Measurements from ENCODE around the gene PCDH9.

PCDH9 gene

DNA sequence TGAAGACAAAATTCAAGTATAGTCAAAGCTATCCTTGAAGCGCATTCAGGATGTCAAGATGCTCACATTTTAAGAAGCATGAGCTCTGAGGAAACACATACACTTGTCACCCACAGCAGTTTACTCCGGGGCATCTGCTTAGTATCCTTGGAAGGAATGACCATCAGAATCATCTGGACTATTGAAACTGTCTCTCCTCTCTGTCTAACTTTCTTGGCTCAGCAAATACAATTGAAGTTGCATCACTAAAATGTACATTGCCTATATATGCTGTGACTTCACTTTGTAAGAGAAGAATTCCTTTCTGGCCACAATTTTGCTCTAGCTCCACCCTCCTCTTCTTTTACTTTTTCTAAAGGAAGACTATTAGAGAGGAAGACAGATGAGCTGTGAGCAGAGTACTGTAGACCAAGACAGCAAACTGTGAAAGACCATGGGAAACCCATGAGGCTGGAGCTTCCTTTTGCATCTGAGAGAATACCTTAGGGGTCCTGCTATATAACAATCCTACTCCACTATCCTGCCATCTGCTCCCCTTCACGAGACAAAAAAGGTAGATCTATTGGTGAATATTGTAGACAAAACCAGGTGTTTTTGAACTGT is 906.3 kb downstream of the PCDH9 start:
- Histone ChIP-seq H3F3A (ENCODE audit: insufficient read depth, low read length) (no peaks in the 10 kb centered on the region), H4K20me1 (ENCODE audit: insufficient read depth, low read length) (no peaks in the 10 kb centered on the region), H2AFZ (ENCODE audit: low read length) (peak overlapping the region; percentile 93), H3K9me2 (ENCODE audit: low read depth, low read length) (no peaks in the 10 kb centered on the region), H3K27me3 (ENCODE audit: insufficient read depth, low read length) (no peaks in the 10 kb centered on the region), H3K4me2 (ENCODE audit: low read length) (no peak overlapping the region), H3K4me3 (ENCODE audit: low read depth, low read length, poor library complexity, severe bottlenecking) (no peak overlapping the region), H3K27ac (ENCODE audit: low read depth, low read length, poor library complexity, severe bottlenecking) (no peak overlapping the region), H3K4me1 (ENCODE audit: insufficient read depth, low read length, severe bottlenecking) (peaks cover 17% of the 10 kb centered on the region), H3K79me2 (ENCODE audit: insufficient read depth, low read length) (no peaks in the 10 kb centered on the region), H3K36me3 (ENCODE audit: insufficient read depth, low read length) (no peaks in the 10 kb centered on the region; the same call in 1 of the 2 replicates), H3K9ac (ENCODE audit: low read length) (no peak overlapping the region), H3K9me3 (ENCODE audit: low read length) (peaks cover 4% of the 10 kb centered on the region; the same call in 1 of the 2 replicates)
- TF ChIP-seq CTCF (IDR thresholded peaks at IDR 0.05; ENCODE audit: low read length) (no peak), EZH2 (IDR thresholded peaks at IDR 0.05; ENCODE audit: borderline replicate concordance, low read length) (no peak)

DNA sequence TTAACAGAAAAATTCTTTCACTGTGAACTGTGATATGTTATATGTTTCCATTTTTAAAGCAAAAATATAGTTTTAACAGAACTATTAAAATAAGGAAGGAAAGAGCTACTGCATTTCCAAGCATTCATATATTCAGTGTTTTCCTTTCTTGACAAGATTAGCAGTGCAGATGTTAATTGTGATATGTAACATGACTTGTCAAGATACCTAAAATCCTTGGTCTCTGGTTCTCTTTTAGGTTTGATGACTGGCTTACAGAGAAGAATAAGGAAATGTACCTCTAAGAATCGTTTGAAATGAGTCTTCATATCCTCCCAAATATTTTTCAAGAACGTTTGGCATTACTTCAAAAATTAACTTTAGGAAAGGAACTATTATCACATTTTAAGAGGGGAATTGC is 907.2 kb downstream of the PCDH9 start:
- Histone ChIP-seq H3K9me2 (ENCODE audit: low read depth, low read length) (no peaks in the 10 kb centered on the region), H3K9ac (ENCODE audit: low read length) (no peak overlapping the region), H3K4me2 (ENCODE audit: low read length) (no peak overlapping the region), H4K20me1 (ENCODE audit: insufficient read depth, low read length) (no peaks in the 10 kb centered on the region), H3K36me3 (ENCODE audit: insufficient read depth, low read length) (no peaks in the 10 kb centered on the region; the same call in 1 of the 2 replicates), H3K4me1 (ENCODE audit: insufficient read depth, low read length, severe bottlenecking) (peaks cover 12% of the 10 kb centered on the region), H3K27ac (ENCODE audit: low read depth, low read length, poor library complexity, severe bottlenecking) (no peak overlapping the region), H3K27me3 (ENCODE audit: insufficient read depth, low read length) (no peaks in the 10 kb centered on the region), H2AFZ (ENCODE audit: low read length) (0 out of 2 replicates have a peak overlapping the region, but pooled peaks have one; percentile 12), H3K4me3 (ENCODE audit: low read depth, low read length, poor library complexity, severe bottlenecking) (no peak overlapping the region), H3K9me3 (ENCODE audit: low read length) (peaks cover 9% of the 10 kb centered on the region; the same call in 1 of the 2 replicates), H3K79me2 (ENCODE audit: insufficient read depth, low read length) (no peaks in the 10 kb centered on the region), H3F3A (ENCODE audit: insufficient read depth, low read length) (no peaks in the 10 kb centered on the region)
- no peak for TF ChIP-seq CTCF (IDR thresholded peaks at IDR 0.05; ENCODE audit: low read length)
- TF ChIP-seq EZH2 (IDR thresholded peaks at IDR 0.05; ENCODE audit: borderline replicate concordance, low read length): no peak

GRCh38 chr13:66322193-66322740 is 907.9 kb downstream of the PCDH9 start:
- Histone ChIP-seq H2AFZ (ENCODE audit: low read length) (0 out of 2 replicates have a peak overlapping the region, but pooled peaks have one; percentile 12), H3K79me2 (ENCODE audit: insufficient read depth, low read length) (no peaks in the 10 kb centered on the region), H3K36me3 (ENCODE audit: insufficient read depth, low read length) (no peaks in the 10 kb centered on the region; the same call in 1 of the 2 replicates), H3K4me3 (ENCODE audit: low read depth, low read length, poor library complexity, severe bottlenecking) (no peak overlapping the region), H3K27ac (ENCODE audit: low read depth, low read length, poor library complexity, severe bottlenecking) (no peak overlapping the region), H4K20me1 (ENCODE audit: insufficient read depth, low read length) (no peaks in the 10 kb centered on the region), H3F3A (ENCODE audit: insufficient read depth, low read length) (no peaks in the 10 kb centered on the region), H3K9ac (ENCODE audit: low read length) (no peak overlapping the region), H3K9me2 (ENCODE audit: low read depth, low read length) (no peaks in the 10 kb centered on the region), H3K4me1 (ENCODE audit: insufficient read depth, low read length, severe bottlenecking) (peaks cover 12% of the 10 kb centered on the region), H3K27me3 (ENCODE audit: insufficient read depth, low read length) (no peaks in the 10 kb centered on the region), H3K4me2 (ENCODE audit: low read length) (no peak overlapping the region), H3K9me3 (ENCODE audit: low read length) (peaks cover 9% of the 10 kb centered on the region; the same call in 1 of the 2 replicates)
- TF ChIP-seq EZH2 (IDR thresholded peaks at IDR 0.05; ENCODE audit: borderline replicate concordance, low read length) (no peak), CTCF (IDR thresholded peaks at IDR 0.05; ENCODE audit: low read length) (no peak)

Measured in OCI-LY1 (cell line).